K562 (cell line): ENCODE results near the gene ZNF609. TPM values are rescaled to one million over a fixed set of nuclear protein-coding genes. Genes with fewer than 3 reads are reported as not detected.
A peak's percentile ranks its signal among the peaks of the same experiment; 100 is the strongest.

ENCODE experiments used
- ATAC-seq: fragments of 200-7000 bp; cut with Tn5 transposase; 3 replicates; pipeline ENCODE4 v1.9.1; 2020; ENCODE audit warnings: moderate library complexity
- BruUV-seq: library from RNA; stranded (reverse); fragments of 400-500 nt; replicated peaks from 2 replicates; lab custom pipeline; 2021; lab: Mats Ljungman, UMichigan
- CTCF ChIA-PET: fragments of 300-600 bp; formaldehyde crosslinking; extraction: SDS; loops from one replicate; lab custom pipeline; 2021; ENCODE audit warnings: low intra/inter-chr PET ratio; lab: Yijun Ruan, JAX
- POLR2A ChIA-PET: fragments of 300-600, 350-650 bp; sonication (Branson Sonifier 250); formaldehyde crosslinking; extraction: SDS; loops from one replicate; lab custom pipeline; 2021; ENCODE audit warnings: antibody characterized with exemption, inconsistent platforms; lab: Yijun Ruan, JAX
- DNase-seq, 4 experiments: peaks; one replicate each; pipeline versions ENCODE4 v3.0.0 to v3.0.0-alpha.2; 2011 to 2018; ENCODE audit warnings: low spot score in 3 of 4, mixed read lengths in 3 of 4; ENCODE audit errors: extremely low read depth in 1 of 4
- FAIRE-seq: peaks from 2 replicates; lab custom pipeline; 2011; peaks lifted over from hg19 to GRCh38; lab: Jason Lieb, UNC
- H2AFZ ChIP-seq: 2 replicates; pipeline ENCODE4 v1.6.0; 2011; ENCODE audit warnings: low read depth, low read length, control low read depth, inconsistent platforms
- H3K27ac ChIP-seq: fragments of 200-600 bp; 3 replicates; pipeline ENCODE4 v1.8.0; 2011; ENCODE audit warnings: low read depth, mild to moderate bottlenecking, control low read depth, inconsistent platforms, low read length, moderate library complexity, mixed read lengths; ENCODE audit errors: extremely low read depth
- H3K27me3 ChIP-seq, 2 experiments: fragments of 300-600 bp in 1 of 2; 2 replicates in 1 of 2; 3 replicates in 1 of 2; pipeline versions ENCODE4 v1.6.0 to v1.8.0; 2011; ENCODE audit warnings: inconsistent platforms in 2 of 2, low read length in 2 of 2, mild to moderate bottlenecking in 1 of 2, mixed read lengths in 1 of 2, moderate library complexity in 1 of 2; ENCODE audit not compliant: control insufficient read depth in 2 of 2, insufficient read depth in 2 of 2
- H3K36me3 ChIP-seq: fragments of 300-600 bp; 3 replicates; pipeline ENCODE4 v1.8.0; 2011; ENCODE audit warnings: mild to moderate bottlenecking, low read length, inconsistent platforms; ENCODE audit not compliant: control insufficient read depth, insufficient read depth
- H3K4me1 ChIP-seq, 2 experiments: fragments of 200-600 bp in 1 of 2; replicated peaks in 1 of 2; 2 replicates in 1 of 2; 3 replicates in 1 of 2; pipeline versions ENCODE4 v1.5.1 to v1.8.0; 2011; ENCODE audit warnings: inconsistent platforms in 2 of 2, low read length in 2 of 2, mild to moderate bottlenecking in 1 of 2, mixed read lengths in 1 of 2, moderate library complexity in 1 of 2; ENCODE audit not compliant: control insufficient read depth in 2 of 2, insufficient read depth in 2 of 2
- H3K4me2 ChIP-seq: 2 replicates; pipeline ENCODE4 v1.6.1; 2011; ENCODE audit warnings: low read length, control low read depth, inconsistent platforms, mixed read lengths; ENCODE audit not compliant: insufficient read depth
- H3K4me3 ChIP-seq: fragments of 200-600 bp; sonication (generic), shearing (Covaris generic); 2 replicates; pipeline ENCODE4 v1.5.1; 2016; ENCODE audit warnings: control low read depth, inconsistent platforms
- H3K79me2 ChIP-seq: fragments of 200-600 bp; 3 replicates; pipeline ENCODE4 v1.8.0; 2011; ENCODE audit warnings: low read length, inconsistent platforms; ENCODE audit not compliant: control insufficient read depth, insufficient read depth
- H3K9ac ChIP-seq, 2 experiments: 2 replicates each; pipeline versions ENCODE4 v1.6.0 to v1.6.1; 2011; ENCODE audit warnings: low read depth in 2 of 2, low read length in 2 of 2, control low read depth in 1 of 2, inconsistent platforms in 1 of 2, mild to moderate bottlenecking in 1 of 2, mixed read lengths in 1 of 2; ENCODE audit not compliant: insufficient read depth in 1 of 2
- H3K9me1 ChIP-seq: one replicate; pipeline ENCODE4 v1.6.0; 2011; ENCODE audit warnings: inconsistent platforms, mild to moderate bottlenecking, low read length, moderate library complexity; ENCODE audit not compliant: control insufficient read depth, insufficient read depth
- H3K9me3 ChIP-seq: replicated peaks from 2 replicates; pipeline ENCODE4 v1.5.1; 2011; ENCODE audit warnings: low read depth, low read length, inconsistent platforms; ENCODE audit not compliant: control insufficient read depth, insufficient read depth
- H4K20me1 ChIP-seq: replicated peaks from 2 replicates; pipeline ENCODE4 v1.6.1; 2011; ENCODE audit warnings: low read length, inconsistent platforms, mixed read lengths; ENCODE audit not compliant: control insufficient read depth, insufficient read depth
- BHLHE40 ChIP-seq: IDR thresholded peaks from 2 replicates; pipeline ENCODE4 v1.6.1; 2011; ENCODE audit warnings: low read length, improper control_type of control experiment
- CBFA2T3 ChIP-seq: fragments of 450-650 bp; IDR thresholded peaks from 2 replicates; pipeline ENCODE4 v1.6.1; 2017
- CBX5 ChIP-seq: IDR thresholded peaks from 2 replicates; pipeline ENCODE4 v1.6.1; 2014; ENCODE audit warnings: low read depth, borderline replicate concordance
- GTF2E2 ChIP-seq: fragments of 200-800 bp; sonication (Bioruptor generic); IDR thresholded peaks from 2 replicates; pipeline ENCODE4 v1.6.1; 2016; ENCODE audit warnings: missing genetic modification characterization, missing compliant biosample characterization
- KLF6 ChIP-seq: fragments of 250-450 bp; sonication (Bioruptor Pico); IDR thresholded peaks from 2 replicates; pipeline ENCODE4 v1.4.0; 2020; ENCODE audit warnings: mild to moderate bottlenecking, moderate library complexity, borderline replicate concordance
- MAZ ChIP-seq, 2 experiments: fragments of 450-650 bp in 1 of 2; sonication (generic) in 1 of 2; formaldehyde crosslinking; IDR thresholded peaks in 1 of 2; conservative IDR thresholded peaks in 1 of 2; 2 replicates each; pipeline versions ENCODE4 v1.4.0 to v1.5.0; 2020; ENCODE audit warnings: mild to moderate bottlenecking in 1 of 2, missing genetic modification reagents in 1 of 2
- PHF20 ChIP-seq: fragments of 450-650 bp; IDR thresholded peaks from 2 replicates; pipeline ENCODE4 v1.6.1; 2018; ENCODE audit not compliant: partially characterized antibody
- PKNOX1 ChIP-seq: fragments of 450-650 bp; IDR thresholded peaks from 2 replicates; pipeline ENCODE4 v1.6.1; 2016
- SMARCE1 ChIP-seq: fragments of 450-650 bp; IDR thresholded peaks from 2 replicates; pipeline ENCODE4 v1.7.1; 2016; ENCODE audit warnings: mild to moderate bottlenecking
- SNIP1 ChIP-seq: fragments of 450-650 bp; IDR thresholded peaks from 2 replicates; pipeline ENCODE4 v1.7.1; 2017; ENCODE audit warnings: low read depth, mild to moderate bottlenecking
- SUPT5H ChIP-seq: fragments of 450-650 bp; IDR thresholded peaks from 2 replicates; pipeline ENCODE4 v1.6.1; 2016
- TAL1 ChIP-seq: fragments of 450-650 bp; IDR thresholded peaks from 2 replicates; pipeline ENCODE4 v1.6.1; 2016; ENCODE audit warnings: mild to moderate bottlenecking
- UBTF ChIP-seq, 2 experiments: IDR thresholded peaks; 2 replicates each; pipeline ENCODE4 v1.6.1; 2012; ENCODE audit warnings: improper control_type of control experiment in 2 of 2, low read depth in 2 of 2, low read length in 2 of 2, borderline replicate concordance in 1 of 2
- ZBTB26 ChIP-seq: fragments of 450-650 bp; formaldehyde crosslinking; IDR thresholded peaks from 2 replicates; pipeline ENCODE4 v1.4.0; 2022; ENCODE audit warnings: missing genetic modification characterization
- ZNF232 ChIP-seq: sonication (generic); formaldehyde crosslinking; IDR thresholded peaks from 2 replicates; pipeline ENCODE4 v1.8.0; 2022; ENCODE audit warnings: mild to moderate bottlenecking, missing genetic modification reagents
- WGBS: fragments of 100-300 bp; shearing (Covaris generic); methylation state at CpG from one replicate; pipeline ENCODE4 v1.1.6; 2016; ENCODE audit warnings: low coverage, mixed read lengths; ENCODE audit not compliant: insufficient coverage; ENCODE audit errors: missing lambda C conversion rate; 5-methylcytosine and 5-hydroxymethylcytosine counted together
- in situ Hi-C: fragments of 300-500 bp; cut with MboI; formaldehyde crosslinking; loops from 4 replicates; pipeline ENCODE4 v1.15.0; 2018; ENCODE audit warnings: inconsistent platforms, mixed read lengths
- intact Hi-C: fragments of 100-400 bp; cut with micrococcal nuclease; formaldehyde crosslinking; loops from 2 replicates; pipeline ENCODE4 v1.14.2; 2022
- polyA plus RNA-seq, 8 experiments: library from polyadenylated mRNA; depleted of rRNA in 4 of 8; stranded (reverse) in 5 of 8; unstranded in 3 of 8; fragments of >200 nt; fragmentation: Nextera tagmentation in 2 of 8; fragmentation: Illumina TruSeq in 1 of 8; extraction: Ambion mirVana in 2 of 8; extraction: Trizol in 1 of 8; gene quantifications; 2 replicates each; pipeline versions ENCODE4 v1.2.1 to v1.2.3, GENCODE V29; 2011 to 2014; ENCODE audit warnings: inconsistent platforms in 1 of 8, missing spikeins in 1 of 8
- total RNA-seq, 7 experiments: library from RNA; depleted of rRNA in 6 of 7; stranded (reverse); fragments of >200 nt in 6 of 7; fragmentation: Illumina TruSeq in 2 of 7; extraction: Trizol in 2 of 7; gene quantifications; 2 replicates each; pipeline versions ENCODE4 v1.2.1 to v1.2.3, GENCODE V29; 2011 to 2021; ENCODE audit warnings: low replicate concordance in 1 of 7

The ZNF609 gene
- total and polyA plus RNA-seq, 9 of the 15 experiments (the other 6 are each of a cell fraction or from before 2014, with no cell fraction given) = 3.0 to 38.7 (median 17.8) TPM

- 0 out of 2 replicates have a peak, but pooled peaks have one; percentile 2 for TF ChIP-seq CBFA2T3
- 0 out of 2 replicates have a peak, but pooled peaks have one; percentile 3 for TF ChIP-seq BHLHE40
- peak; percentile 63 for TF ChIP-seq PHF20
- TF ChIP-seq UBTF (IDR thresholded peaks at IDR 0.05; ENCODE audit: borderline replicate concordance in 1 of 2, low read depth in 2 of 2, low read length in 2 of 2) = no peak
- peak; percentile 72 to 83; a peak in 3 of 4 replicates for TF ChIP-seq MAZ (CRISPR knock-in tag; conservative IDR thresholded peaks at IDR 0.05 in 1 of 2, IDR thresholded peaks at IDR 0.05 in 1 of 2)
- peak; percentile 65 for TF ChIP-seq SUPT5H
Observed at GRCh38 chr15:64702816-64703631, 242.6 kb downstream of the ZNF609 start (continued).

- DNase-seq (peak in 1 of 4 experiments; percentile 38), ATAC-seq (no peak), FAIRE-seq (peak; percentile 87)
- CTCF ChIA-PET = no interaction called here
- BruUV-seq = no TSS peak
- peaks cover 40% of the 10 kb centered on the region for H3K79me2 ChIP-seq
- peak overlapping the region; percentile 99 for H3K4me2 ChIP-seq
- H3K9ac ChIP-seq = peak overlapping the region; percentile 77 to 93; a peak in 3 of 4 replicates
- H3K9me3 ChIP-seq = no peaks in the 10 kb centered on the region
- H3K4me3 ChIP-seq = peak overlapping the region; percentile 79
- peaks cover 4% of the 10 kb centered on the region; the same call in 1 of the 2 replicates for H4K20me1 ChIP-seq
- peaks cover 4% of the 10 kb centered on the region; the same call in 2 of the 3 replicates for H3K36me3 ChIP-seq
- no peaks in the 10 kb centered on the region for H3K27me3 ChIP-seq
- H3K4me1 ChIP-seq = peaks cover 18 to 30% of the 10 kb centered on the region in 2 experiments
- H2AFZ ChIP-seq = peak overlapping the region; percentile 99
- peak overlapping the region; percentile 65; the same call in 2 of the 3 replicates for H3K27ac ChIP-seq
- intact Hi-C loops = no loop called here
- WGBS = 14% methylated on average over 7 of the region's 7 CpGs
- in situ Hi-C loops = no loop called here
- no peaks in the 10 kb centered on the region for H3K9me1 ChIP-seq
- POLR2A ChIA-PET = interaction anchor here (0.5 to 2.0 kb wide), 3 partner anchors 8 to 505 kb away, joined by 3 to 7 read pairs (median 3); no protein-coding TSS in a partner anchor
- TF ChIP-seq KLF6 (no peak), CBX5 (no peak), ZNF232 (CRISPR knock-in tag) (no peak), PKNOX1 (peak; percentile 45), SNIP1 (no peak), GTF2E2 (no peak), TAL1 (no peak), ZBTB26 (no peak), SMARCE1 (0 out of 2 replicates have a peak, but pooled peaks have one; percentile 27)
Observed at GRCh38 chr15:64703632-64703959, 243.2 kb downstream of the ZNF609 start.
